ENCODE measurements around the gene MAGEA9B.

DNA sequence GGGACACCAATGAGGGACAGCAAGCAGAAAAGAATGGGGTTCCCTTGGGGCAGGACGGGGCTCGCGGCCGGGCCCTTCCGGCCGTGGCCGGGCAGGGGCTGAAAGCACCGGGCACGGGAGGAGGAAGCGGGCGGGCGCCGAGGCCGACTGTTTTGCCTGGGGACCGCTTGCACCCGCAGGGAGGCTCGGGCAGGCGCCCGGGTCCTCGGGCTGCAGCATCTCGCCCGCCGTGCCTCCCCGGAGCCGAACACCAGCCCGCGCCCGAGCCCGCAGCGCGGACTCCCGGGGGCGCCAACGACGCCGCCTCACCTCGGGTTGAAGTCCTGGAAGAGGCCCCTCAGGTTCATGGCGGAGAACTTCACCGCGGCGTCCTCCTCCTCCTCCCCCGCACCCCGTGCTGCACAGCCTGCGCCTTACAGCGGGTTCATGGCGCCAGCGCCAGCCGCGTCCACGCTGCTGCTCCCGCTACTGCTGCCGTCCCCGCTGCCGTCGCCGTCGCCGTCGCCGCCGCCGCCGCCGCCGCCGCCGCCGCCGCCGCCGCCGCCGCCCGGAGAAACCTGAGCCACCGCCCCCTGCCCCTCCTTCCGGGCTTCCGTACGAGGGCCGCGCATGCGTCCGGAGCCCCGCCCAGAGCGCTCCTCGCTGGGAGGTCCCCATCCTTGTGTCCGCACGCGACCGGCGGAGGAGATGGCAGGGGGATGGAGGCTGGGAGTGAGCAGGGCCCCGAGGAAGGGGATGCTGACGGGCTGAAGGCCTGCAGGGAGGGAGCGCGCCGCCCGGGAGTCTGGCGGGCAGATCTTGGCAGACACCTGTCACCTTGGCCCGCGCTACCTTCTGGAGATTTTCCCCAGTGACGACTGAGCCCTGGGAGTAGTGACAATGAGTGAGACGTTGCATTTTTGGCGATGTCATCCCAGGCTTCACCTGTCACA, 44.2 kb upstream of the MAGEA9B start, which contains the start of gene TMEM185A:
- TF ChIP-seq, protein P1, sequence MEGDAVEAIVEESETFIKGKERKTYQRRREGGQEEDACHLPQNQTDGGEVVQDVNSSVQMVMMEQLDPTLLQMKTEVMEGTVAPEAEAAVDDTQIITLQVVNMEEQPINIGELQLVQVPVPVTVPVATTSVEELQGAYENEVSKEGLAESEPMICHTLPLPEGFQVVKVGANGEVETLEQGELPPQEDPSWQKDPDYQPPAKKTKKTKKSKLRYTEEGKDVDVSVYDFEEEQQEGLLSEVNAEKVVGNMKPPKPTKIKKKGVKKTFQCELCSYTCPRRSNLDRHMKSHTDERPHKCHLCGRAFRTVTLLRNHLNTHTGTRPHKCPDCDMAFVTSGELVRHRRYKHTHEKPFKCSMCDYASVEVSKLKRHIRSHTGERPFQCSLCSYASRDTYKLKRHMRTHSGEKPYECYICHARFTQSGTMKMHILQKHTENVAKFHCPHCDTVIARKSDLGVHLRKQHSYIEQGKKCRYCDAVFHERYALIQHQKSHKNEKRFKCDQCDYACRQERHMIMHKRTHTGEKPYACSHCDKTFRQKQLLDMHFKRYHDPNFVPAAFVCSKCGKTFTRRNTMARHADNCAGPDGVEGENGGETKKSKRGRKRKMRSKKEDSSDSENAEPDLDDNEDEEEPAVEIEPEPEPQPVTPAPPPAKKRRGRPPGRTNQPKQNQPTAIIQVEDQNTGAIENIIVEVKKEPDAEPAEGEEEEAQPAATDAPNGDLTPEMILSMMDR (IDR thresholded peaks at IDR 0.05): no peak
- no peak for TF ChIP-seq POLR2A (IDR thresholded peaks at IDR 0.05)
